ENCODE results near the gene GOLGA3.

DNA sequence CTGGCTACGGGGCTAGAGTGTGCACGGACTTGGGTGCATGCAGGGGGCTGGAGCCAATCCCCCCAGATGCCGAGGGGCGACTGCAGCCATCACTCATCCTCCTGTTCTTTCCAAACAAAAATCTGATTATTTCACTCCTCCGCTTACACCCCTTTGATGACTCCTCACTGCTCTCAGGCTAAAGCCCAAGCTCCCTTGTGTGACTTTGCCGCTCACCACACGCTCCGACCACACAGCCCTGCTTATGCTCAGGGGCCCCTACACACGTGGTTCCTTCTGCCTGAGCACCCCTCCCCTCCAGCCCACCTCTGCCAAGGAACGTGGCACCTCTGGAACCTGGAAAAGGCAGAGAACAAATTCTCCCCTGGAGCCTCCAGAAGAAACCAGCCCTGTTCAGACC, 45.1 kb upstream of the GOLGA3 start:
- TF ChIP-seq CTCF (IDR thresholded peaks at IDR 0.05), result no peak
- no peak for TF ChIP-seq EZH2 (IDR thresholded peaks at IDR 0.05; ENCODE audit: borderline replicate concordance, insufficient read depth, low read depth, low read length, poor library complexity, severe bottlenecking)

All from B cell (primary cell).